ENCODE data around the gene GPSM1.
"Not testable (repeated sequence)": the region's sequence is repeated elsewhere in the genome, so short reads cannot be mapped to it uniquely, and the experiment has no call there.

GPSM1 gene

DNA sequence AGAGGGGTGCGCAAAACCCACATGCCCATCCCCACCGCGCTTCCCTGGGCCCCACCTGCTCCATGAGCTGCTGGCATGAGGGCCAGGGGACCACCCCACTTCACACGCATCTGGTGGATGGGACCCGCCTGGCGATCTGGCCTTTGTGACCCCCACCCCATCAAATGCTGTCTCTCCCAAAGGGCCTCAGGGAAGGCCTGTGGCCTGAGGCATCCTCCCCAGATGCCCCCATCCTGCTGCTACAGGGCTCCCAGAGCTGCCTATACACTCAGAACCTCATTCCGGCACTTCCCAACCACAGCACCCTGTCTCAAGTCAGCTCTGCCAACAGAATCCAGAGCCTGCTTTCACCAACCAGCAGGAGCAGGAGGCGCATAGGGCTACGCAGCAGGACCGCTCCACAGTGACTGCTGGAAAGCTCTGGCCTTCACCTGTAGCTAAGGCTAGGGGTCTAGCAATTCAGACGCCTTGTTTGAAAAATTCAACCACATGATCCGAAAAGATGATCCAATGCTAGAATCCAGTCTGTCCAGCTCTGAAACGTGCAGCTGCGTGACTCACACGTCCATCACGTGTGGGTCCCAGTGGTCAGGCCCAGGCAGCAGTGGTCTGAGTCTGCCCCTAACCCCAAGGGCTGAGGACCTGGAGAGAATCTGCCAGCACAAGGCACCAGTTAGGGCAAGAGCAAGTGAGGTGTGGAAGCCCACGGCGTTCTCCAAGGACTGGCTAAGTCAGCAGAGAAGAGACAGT is 74.0 kb downstream of the GPSM1 start:
- FAIRE-seq: no peak

DNA sequence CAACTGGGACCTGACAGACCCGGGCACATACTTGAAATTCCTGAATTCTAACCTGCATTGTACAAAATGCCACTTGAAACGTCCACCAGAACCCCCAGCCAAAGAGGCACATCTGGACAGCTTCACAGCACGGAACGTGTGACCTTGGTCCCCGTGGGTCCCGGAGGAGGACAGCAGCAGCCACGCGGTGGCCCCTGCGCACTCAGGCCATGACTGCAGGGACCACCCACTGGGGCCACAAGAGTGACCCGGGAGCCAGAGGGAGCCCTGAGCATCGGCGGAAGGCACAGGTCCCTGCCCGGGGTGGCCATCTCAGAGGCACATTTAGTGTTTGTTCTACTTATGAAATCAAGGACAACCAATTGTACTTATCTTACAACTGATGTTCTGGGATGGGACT is 74.7 kb downstream of the GPSM1 start:
- no peak for FAIRE-seq

DNA sequence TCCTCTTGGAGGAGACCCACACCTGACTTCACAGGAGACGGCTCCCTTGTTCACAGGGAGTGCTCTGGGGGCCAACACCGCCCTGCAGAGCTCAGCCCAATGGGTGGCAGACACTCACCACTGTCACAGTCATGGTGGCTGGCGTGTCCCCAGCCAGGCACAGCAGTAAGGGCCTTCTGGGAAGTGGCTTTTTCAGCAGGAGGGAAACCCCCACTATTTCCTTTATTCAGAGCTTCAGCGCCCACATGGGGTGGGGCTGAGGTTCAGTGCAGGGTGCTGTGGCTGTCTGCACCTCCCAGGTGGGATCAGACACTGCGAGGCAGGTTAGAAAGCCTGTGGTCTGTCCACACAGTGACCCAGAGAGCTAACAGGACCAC is 76.2 kb downstream of the GPSM1 start:
- no peak for FAIRE-seq

DNA sequence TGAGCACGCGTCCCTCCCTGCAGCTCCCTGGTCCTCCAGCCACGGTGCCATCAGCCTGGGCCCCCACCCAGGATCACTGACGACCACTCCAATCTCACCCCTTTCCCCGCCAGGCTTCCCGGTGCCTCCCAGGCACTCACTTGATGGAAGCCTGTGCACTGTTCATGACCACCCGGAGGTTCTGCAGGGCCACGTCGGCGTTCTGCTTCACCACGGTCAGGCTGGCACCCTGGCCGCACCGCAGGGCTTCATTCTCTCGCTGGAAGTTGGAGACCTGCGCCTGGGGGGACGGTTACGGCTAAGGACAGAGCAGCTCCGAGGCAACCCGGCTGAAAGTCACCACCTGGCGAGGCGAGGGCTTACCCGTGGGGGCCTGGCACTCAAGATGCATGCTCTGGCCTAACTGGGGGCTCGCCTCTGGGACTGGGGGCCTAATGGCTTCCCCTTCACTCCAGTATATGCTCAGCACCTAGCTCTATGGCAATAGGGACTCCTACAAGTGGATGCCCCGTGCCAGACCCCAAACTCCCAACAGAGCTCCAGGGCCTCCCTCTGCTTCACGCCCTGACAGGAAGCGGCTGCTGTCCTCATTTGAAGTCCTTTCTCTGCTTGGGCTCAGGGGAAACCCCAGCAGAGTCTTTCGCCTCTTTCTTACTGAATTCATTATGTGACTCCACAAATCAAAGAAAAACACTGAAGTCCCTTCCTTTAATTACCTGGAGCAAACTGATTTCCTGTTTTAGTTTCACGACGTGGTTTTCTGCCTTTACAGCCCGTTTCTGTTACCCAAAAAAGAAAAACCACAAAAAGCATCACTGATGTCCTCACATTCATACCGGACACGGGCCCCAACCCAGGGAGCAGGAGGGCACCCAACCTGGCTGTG is 76.8 kb downstream of the GPSM1 start:
- no peak for FAIRE-seq

- FAIRE-seq: no peak
Observed at GRCh38 chr9:136404801-136405136, 77.4 kb downstream of the GPSM1 start.

DNA sequence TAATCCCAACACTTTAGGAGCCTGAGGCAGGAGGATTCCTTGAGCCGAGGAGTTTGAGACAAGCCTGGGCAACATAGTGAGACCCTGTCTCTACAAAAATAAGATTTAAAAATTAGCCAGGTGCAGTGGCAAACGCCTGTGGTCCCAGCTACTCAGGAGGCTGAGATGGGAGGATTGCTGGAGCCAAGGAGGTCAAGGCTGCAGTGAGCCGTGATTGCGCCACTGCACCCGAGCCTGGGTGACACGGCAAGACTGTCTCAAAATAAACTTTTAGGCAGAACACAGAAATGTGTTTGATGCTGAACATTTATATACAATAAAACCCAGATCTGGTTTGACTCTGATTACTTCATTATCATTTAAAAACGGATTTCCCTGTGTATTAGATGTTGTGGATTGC is 78.1 kb downstream of the GPSM1 start:
- no peak for FAIRE-seq

GRCh38 chr9:136405904-136406303 is 78.6 kb downstream of the GPSM1 start:
- FAIRE-seq: not testable (repeated sequence)

- FAIRE-seq: not testable (repeated sequence)
Observed at GRCh38 chr9:136407061-136407460, 79.7 kb downstream of the GPSM1 start.

GRCh38 chr9:136407911-136408310 is 80.6 kb downstream of the GPSM1 start:
- FAIRE-seq: no peak
